H1 (cell line): ENCODE data around the gene ANXA3. TPM values are rescaled to one million over a fixed set of nuclear protein-coding genes. Genes with fewer than 3 reads are reported as not detected.

Experiments used
- CHD1 ChIP-seq: IDR thresholded peaks from 2 replicates; pipeline ENCODE4 v1.6.1; 2012; ENCODE audit warnings: low read depth, low read length, improper control_type of control experiment
- EP300 ChIP-seq, 2 experiments: IDR thresholded peaks; 1 replicate in 1 of 2; 2 replicates in 1 of 2; pipeline ENCODE4 v1.6.1; 2011 to 2012; ENCODE audit warnings: low read depth in 2 of 2, low read length in 2 of 2, mild to moderate bottlenecking in 2 of 2, borderline replicate concordance in 1 of 2, inconsistent platforms in 1 of 2, moderate library complexity in 1 of 2
- EZH2 ChIP-seq: fragments of 200-600 bp; sonication (generic); IDR thresholded peaks from 2 replicates; pipeline ENCODE4 v1.7.1; 2012; ENCODE audit warnings: low read depth, mild to moderate bottlenecking, moderate library complexity, low read length, inconsistent platforms; ENCODE audit not compliant: severe bottlenecking
- HDAC6 ChIP-seq: IDR thresholded peaks from one replicate; pipeline ENCODE4 v1.7.1; 2012; ENCODE audit warnings: low read depth, mild to moderate bottlenecking, inconsistent platforms, low read length, moderate library complexity
- SIN3A ChIP-seq, 2 experiments: IDR thresholded peaks in 1 of 2; conservative IDR thresholded peaks in 1 of 2; 2 replicates each; pipeline ENCODE4 v1.6.1; 2011 to 2012; ENCODE audit warnings: low read length in 2 of 2, improper control_type of control experiment in 1 of 2, low read depth in 1 of 2, mild to moderate bottlenecking in 1 of 2
- TAF7 ChIP-seq: optimal IDR thresholded peaks from 2 replicates; pipeline ENCODE3; 2011; ENCODE audit warnings: low read depth, mild to moderate bottlenecking, inconsistent platforms, low read length, moderate library complexity, borderline replicate concordance
- ZNF274 ChIP-seq: IDR thresholded peaks from 2 replicates; pipeline ENCODE4 v1.7.0; 2012; ENCODE audit warnings: low read length, borderline replicate concordance; ENCODE audit errors: extremely low read depth
- polyA plus RNA-seq, 7 experiments: library from polyadenylated mRNA; depleted of rRNA in 3 of 7; stranded (reverse) in 5 of 7; unstranded in 2 of 7; fragments of >200 nt in 5 of 7; fragments of 200-250 nt in 2 of 7; gene quantifications; 1 replicate in 5 of 7; 2 replicates in 1 of 7; 4 replicates in 1 of 7; pipeline versions ENCODE4 v1.2.1 to v1.2.3, GENCODE V29; 2011 to 2013; ENCODE audit warnings: missing spikeins in 2 of 7, mixed read lengths in 2 of 7
- total RNA-seq: library from RNA; stranded (reverse); fragmentation: NEBNext Ultra II Directional; extraction: Animal tissue kit (Norgen Biotek cat#: 25700); gene quantifications from 2 replicates; pipeline ENCODE4 v1.2.1, GENCODE V29; 2021

Gene ANXA3
- total and polyA plus RNA-seq, 2 of the 8 experiments (the other 6 are each of a cell fraction or from before 2014, with no cell fraction given), result 10.3 to 27.3 TPM

DNA sequence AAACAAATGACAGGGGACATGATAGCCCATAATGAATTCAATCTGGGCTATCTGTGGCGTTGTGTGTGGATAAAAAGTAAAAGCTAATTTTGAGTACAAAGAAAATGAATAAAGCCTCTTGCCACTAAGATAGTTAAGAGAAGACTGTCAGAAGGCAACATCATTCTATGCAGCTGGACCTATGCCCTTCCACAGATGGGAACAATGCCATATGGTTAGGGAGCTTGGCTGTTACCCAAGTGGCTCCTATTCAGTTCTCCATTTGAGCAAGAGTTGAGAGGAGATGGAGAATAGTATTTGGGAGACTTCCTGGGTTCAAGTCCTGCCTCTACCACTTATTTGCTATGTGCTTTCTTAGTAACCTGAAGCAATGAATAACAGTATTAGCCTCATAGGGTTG lies 107.7 kb downstream of the ANXA3 start (continued):
- TF ChIP-seq EP300 (IDR thresholded peaks at IDR 0.05; ENCODE audit: borderline replicate concordance in 1 of 2, low read depth in 2 of 2, low read length in 2 of 2) (no peak), ZNF274 (no peak), HDAC6 (no peak), SIN3A (conservative IDR thresholded peaks at IDR 0.05 in 1 of 2, IDR thresholded peaks at IDR 0.05 in 1 of 2; ENCODE audit: low read depth in 1 of 2, low read length in 2 of 2) (no peak), EZH2 (no peak), CHD1 (no peak), TAF7 (no peak)
